ENCODE results near the gene CACNG4. TPM values are rescaled to one million over a fixed set of nuclear protein-coding genes. Genes with fewer than 3 reads are reported as not detected.

Gene CACNG4
- total RNA-seq, 1 experiment from 2014 or later: not detected

DNA sequence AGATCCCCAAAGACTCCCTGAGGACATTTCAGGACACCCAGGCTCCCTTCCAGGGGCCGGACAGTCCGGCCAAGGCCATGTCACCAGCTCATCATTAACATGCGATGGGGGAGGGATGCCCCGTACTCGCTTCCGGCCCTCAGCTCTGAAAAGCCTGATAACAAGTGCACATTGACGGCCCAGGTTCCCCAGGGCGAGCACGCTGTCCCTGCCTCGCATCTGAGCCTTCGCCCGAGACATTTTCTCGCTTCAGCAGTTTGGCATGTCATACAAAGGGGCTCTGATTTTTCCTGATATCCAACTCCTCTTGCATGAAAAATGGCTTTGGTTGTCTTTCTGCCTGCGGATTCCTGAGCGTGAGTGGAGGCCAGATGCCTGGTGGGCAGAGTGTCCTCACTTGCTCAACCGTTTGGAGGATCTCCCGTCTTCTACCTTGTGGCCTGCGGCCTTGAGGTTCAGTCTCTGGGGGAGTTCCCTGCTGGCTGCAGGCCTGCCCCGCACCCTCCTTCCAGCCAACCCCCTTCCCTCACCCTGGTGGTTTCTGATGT, 14.1 kb downstream of the CACNG4 start:
- POLR2A ChIA-PET: no interaction called here
- no peaks in the 10 kb centered on the region for H3K9me2 ChIP-seq (ENCODE audit: insufficient read depth)

GRCh38 chr17:66980896-66981295, 16.4 kb downstream of the CACNG4 start:
- Histone ChIP-seq H3K4me3 (replicated peaks in 1 of 2; ENCODE audit: low read depth in 1 of 2, low read length in 2 of 2) (no peak overlapping the region), H3K9ac (ENCODE audit: low read length) (no peak overlapping the region), H3K4me2 (ENCODE audit: low read length) (peak overlapping the region; percentile 17), H3K9me3 (ENCODE audit: control insufficient read depth in 1 of 2, insufficient read depth in 1 of 2, low read depth in 1 of 2, low read length in 2 of 2) (no peaks in the 10 kb centered on the region), H2AFZ (ENCODE audit: low read depth, low read length, poor library complexity, severe bottlenecking) (no peak overlapping the region), H3K36me3 (ENCODE audit: control insufficient read depth in 1 of 2, insufficient read depth in 2 of 2, low read length in 2 of 2) (no peaks in the 10 kb centered on the region), H3K27ac (ENCODE audit: low read depth, low read length) (no peak overlapping the region), H4K20me1 (ENCODE audit: insufficient read depth) (no peaks in the 10 kb centered on the region), H3K27me3 (ENCODE audit: insufficient read depth, low read length) (peaks cover 10% of the 10 kb centered on the region; the same call in 1 of the 2 replicates), H3K4me1 (ENCODE audit: control insufficient read depth in 1 of 2, insufficient read depth in 2 of 2, low read length in 2 of 2) (peaks cover 22 to 28% of the 10 kb centered on the region in 2 experiments; a peak in 3 of 4 replicates), H3K9me2 (ENCODE audit: insufficient read depth) (no peaks in the 10 kb centered on the region), H3K79me2 (ENCODE audit: insufficient read depth, low read length) (no peaks in the 10 kb centered on the region)
- TF ChIP-seq JUND (IDR thresholded peaks at IDR 0.05) (peak; percentile 26; the same call in 1 of the 2 replicates), FOSL1 (IDR thresholded peaks at IDR 0.05; ENCODE audit: low read depth) (peak; percentile 35; the same call in 1 of the 2 replicates), CEBPB (IDR thresholded peaks at IDR 0.05; ENCODE audit: low read depth) (no peak), SP1 (IDR thresholded peaks at IDR 0.05; ENCODE audit: low read depth) (peak; percentile 22; the same call in 1 of the 2 replicates)
- intact Hi-C loops (cut with micrococcal nuclease): loop anchor here (5.0 kb wide), 1 partner anchor 124 kb away; no protein-coding TSS in a partner anchor
- POLR2A ChIA-PET: no interaction called here
- RAD21 ChIA-PET (ENCODE audit: low non-redundant PET in 1 of 2, low total read pairs in 2 of 2, uncharacterized antibody in 2 of 2, unreplicated experiment in 2 of 2): no interaction called here
- CTCF ChIA-PET: no interaction called here
- DNase-seq (ENCODE audit: low read depth, low spot score) (peak; percentile 34), ATAC-seq (no peak)
- no TSS peak for BruUV-seq (replicated peaks)

More for the DNA sequence above, 14.1 kb downstream of the CACNG4 start:
- no peaks in the 10 kb centered on the region for H3K36me3 ChIP-seq (ENCODE audit: control insufficient read depth in 1 of 2, insufficient read depth in 2 of 2, low read length in 2 of 2)
- TF ChIP-seq ZFX (IDR thresholded peaks at IDR 0.05) (peak; percentile 6; the same call in 1 of the 2 replicates), CBX3 (IDR thresholded peaks at IDR 0.05; ENCODE audit: low read depth) (no peak)
- no peaks in the 10 kb centered on the region for H3K9me3 ChIP-seq (ENCODE audit: control insufficient read depth in 1 of 2, insufficient read depth in 1 of 2, low read depth in 1 of 2, low read length in 2 of 2)
- H3K27ac ChIP-seq (ENCODE audit: low read depth, low read length): no peak overlapping the region
- CTCF ChIA-PET: no interaction called here
- RAD21 ChIA-PET (ENCODE audit: low non-redundant PET in 1 of 2, low total read pairs in 2 of 2, uncharacterized antibody in 2 of 2, unreplicated experiment in 2 of 2): no interaction called here
- H3K4me3 ChIP-seq (replicated peaks in 1 of 2; ENCODE audit: low read depth in 1 of 2, low read length in 2 of 2): no peak overlapping the region
- no peaks in the 10 kb centered on the region for H3K79me2 ChIP-seq (ENCODE audit: insufficient read depth, low read length)
- no peak overlapping the region for H3K9ac ChIP-seq (ENCODE audit: low read length)
- DNase-seq (ENCODE audit: low read depth, low spot score): no peak
- H3K27me3 ChIP-seq (ENCODE audit: insufficient read depth, low read length): no peaks in the 10 kb centered on the region
- ATAC-seq: no peak
- H3K4me1 ChIP-seq (ENCODE audit: control insufficient read depth in 1 of 2, insufficient read depth in 2 of 2, low read length in 2 of 2): peaks cover 17 to 29% of the 10 kb centered on the region in 2 experiments; a peak in 3 of 4 replicates
- H2AFZ ChIP-seq (ENCODE audit: low read depth, low read length, poor library complexity, severe bottlenecking): no peak overlapping the region
- no TSS peak for BruUV-seq (replicated peaks)
- H4K20me1 ChIP-seq (ENCODE audit: insufficient read depth): no peaks in the 10 kb centered on the region
- H3K4me2 ChIP-seq (ENCODE audit: low read length): no peak overlapping the region
- intact Hi-C loops (cut with micrococcal nuclease): no loop called here

Data from HCT116 (cell line).